H1 (cell line): Measurements from ENCODE around the gene SLC22A15. TPM values are rescaled to one million over a fixed set of nuclear protein-coding genes. Genes with fewer than 3 reads are reported as not detected.

Experiments used
- GABPA ChIP-seq: IDR thresholded peaks from 2 replicates; pipeline ENCODE4 v1.6.1; 2011; ENCODE audit warnings: mild to moderate bottlenecking, low read length, moderate library complexity, borderline replicate concordance; ENCODE audit not compliant: insufficient read depth
- RXRA ChIP-seq: IDR thresholded peaks from 2 replicates; pipeline ENCODE4 v1.6.1; 2011; ENCODE audit warnings: low read depth, mild to moderate bottlenecking, low read length, moderate library complexity; ENCODE audit not compliant: insufficient read depth
- SIX5 ChIP-seq: IDR thresholded peaks from 2 replicates; pipeline ENCODE4 v1.6.1; 2011; ENCODE audit warnings: mild to moderate bottlenecking, low read depth, low read length
- SUZ12 ChIP-seq: fragments of 200-600 bp; sonication (generic); IDR thresholded peaks from 2 replicates; pipeline ENCODE4 v1.6.1; 2012; ENCODE audit warnings: mild to moderate bottlenecking, inconsistent platforms, low read length, moderate library complexity, mixed read lengths
- ZNF274 ChIP-seq: IDR thresholded peaks from 2 replicates; pipeline ENCODE4 v1.7.0; 2012; ENCODE audit warnings: low read length, borderline replicate concordance; ENCODE audit errors: extremely low read depth
- polyA plus RNA-seq, 7 experiments: library from polyadenylated mRNA; depleted of rRNA in 3 of 7; stranded (reverse) in 5 of 7; unstranded in 2 of 7; fragments of >200 nt in 5 of 7; fragments of 200-250 nt in 2 of 7; gene quantifications; 1 replicate in 5 of 7; 2 replicates in 1 of 7; 4 replicates in 1 of 7; pipeline versions ENCODE4 v1.2.1 to v1.2.3, GENCODE V29; 2011 to 2013; ENCODE audit warnings: missing spikeins in 2 of 7, mixed read lengths in 2 of 7
- total RNA-seq: library from RNA; stranded (reverse); fragmentation: NEBNext Ultra II Directional; extraction: Animal tissue kit (Norgen Biotek cat#: 25700); gene quantifications from 2 replicates; pipeline ENCODE4 v1.2.1, GENCODE V29; 2021

Gene SLC22A15
- total and polyA plus RNA-seq, 2 of the 8 experiments (the other 6 are each of a cell fraction or from before 2014, with no cell fraction given) = 3.2 to 3.3 TPM

DNA sequence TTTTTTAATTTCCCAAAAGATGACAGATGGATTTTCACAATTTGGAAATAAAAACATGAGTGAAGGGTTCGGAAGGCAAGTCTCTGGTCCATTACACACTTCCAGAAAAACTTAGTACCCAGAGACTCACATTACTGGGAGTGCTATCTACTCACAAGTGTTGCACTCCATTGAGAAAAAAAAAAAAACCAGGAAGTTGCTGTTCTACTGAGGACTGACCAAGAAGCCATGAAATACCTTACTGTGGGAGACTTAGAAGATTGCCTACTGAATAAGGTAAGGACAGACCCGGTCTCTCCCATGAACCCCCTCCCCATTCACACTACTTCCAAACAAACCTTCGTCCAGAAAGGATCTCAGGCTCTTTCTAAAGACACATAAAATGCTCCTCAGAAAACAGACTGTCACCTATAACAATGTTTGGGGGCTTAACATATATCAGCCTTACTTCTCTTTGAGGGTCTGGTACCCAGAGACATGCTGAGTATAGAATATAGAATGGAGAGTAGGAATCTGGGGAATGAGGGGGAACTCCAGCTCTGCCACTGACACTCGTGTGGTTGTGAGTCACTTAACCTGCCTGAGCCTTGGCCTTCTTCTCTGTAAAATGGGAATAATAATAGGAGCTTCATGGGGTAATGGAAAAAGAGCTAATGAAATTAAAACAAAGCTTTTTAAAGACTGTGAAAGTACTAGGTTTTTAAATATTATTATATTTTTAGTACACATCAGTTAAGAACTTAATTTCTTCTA is 136.3 kb downstream of the SLC22A15 start (continued):
- TF ChIP-seq SIX5 (no peak), GABPA (no peak), ZNF274 (no peak), RXRA (no peak), SUZ12 (no peak)
